ENCODE data around the gene CUL7.
"Not testable (repeated sequence)": the region's sequence is repeated elsewhere in the genome, so short reads cannot be mapped to it uniquely, and the experiment has no call there.

CUL7 gene

DNA sequence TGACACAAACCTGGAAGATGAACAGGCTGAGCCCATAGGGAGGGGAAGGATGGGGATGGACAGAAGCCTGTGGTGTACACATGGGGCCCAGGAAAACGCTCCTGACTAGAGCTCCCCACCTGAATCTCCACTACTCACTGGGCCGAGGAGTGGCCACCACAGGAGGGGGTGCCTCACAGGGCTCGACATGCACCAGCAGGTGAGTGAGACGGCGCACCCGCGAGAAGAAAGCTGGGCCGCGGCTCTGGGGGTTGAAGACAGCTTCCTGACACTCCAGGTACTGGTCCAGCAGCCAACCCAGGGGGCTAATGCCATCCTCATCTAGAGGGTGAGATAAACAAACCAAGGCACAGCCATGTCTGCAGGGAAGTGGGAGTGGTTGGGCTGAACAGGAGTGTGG lies 10.3 kb downstream of the CUL7 start:
- DNase-seq: no peak

DNA sequence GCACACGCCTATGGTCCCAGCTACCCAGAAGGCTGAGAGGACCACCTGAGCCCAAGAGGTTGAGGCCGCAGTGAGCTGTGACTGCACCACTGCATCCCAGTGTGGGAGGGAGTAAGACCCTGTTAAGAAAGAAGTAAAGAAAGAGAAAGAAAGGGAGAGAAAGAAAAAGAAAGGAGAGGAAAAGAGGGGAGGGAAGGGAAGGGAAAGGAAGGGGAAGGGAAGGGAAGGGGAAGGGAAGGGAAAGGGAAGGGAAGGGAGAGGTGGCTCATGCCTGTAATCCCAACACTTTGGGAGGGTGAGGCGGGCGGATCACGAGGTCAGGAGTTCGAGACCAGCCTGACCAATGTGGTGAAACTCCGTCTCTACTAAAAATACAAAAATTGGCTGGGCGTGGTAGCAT lies 12.2 kb downstream of the CUL7 start:
- DNase-seq: not testable (repeated sequence)

DNA sequence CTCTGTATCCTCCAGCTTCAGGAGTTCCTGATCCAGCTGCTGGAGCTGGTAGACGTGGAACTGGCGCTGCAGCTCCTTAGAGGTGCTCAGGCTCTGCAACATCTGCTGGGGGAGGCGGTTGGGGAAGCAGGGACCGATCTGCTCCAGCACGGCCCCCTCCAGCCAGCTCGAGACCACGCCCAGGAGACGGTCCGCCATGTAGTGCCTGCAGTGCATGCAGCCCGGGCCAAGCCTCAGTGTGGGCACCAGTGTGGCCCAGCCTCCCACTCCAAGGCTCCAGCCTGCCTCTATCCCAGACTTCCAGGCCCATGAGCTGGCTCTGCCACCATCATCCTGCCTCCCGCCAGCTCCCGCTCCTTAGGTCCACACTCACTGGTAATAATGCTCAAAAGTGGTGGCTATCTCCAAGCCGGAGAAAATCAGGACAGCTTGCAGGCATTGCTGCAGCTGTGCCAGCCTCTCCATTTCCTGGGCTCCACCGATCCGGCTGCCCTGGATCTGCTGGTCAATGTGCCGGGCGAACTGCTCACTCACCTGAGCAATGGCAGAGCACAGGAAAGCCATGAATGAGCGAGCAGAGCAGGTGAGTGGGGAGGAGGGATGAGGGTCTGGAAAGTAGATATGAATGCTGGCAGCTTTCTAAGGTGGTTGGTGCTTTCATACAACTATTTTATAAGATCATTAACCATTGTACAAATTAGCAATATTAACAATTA lies 13.0 kb downstream of the CUL7 start:
- DNase-seq: no peak

DNA sequence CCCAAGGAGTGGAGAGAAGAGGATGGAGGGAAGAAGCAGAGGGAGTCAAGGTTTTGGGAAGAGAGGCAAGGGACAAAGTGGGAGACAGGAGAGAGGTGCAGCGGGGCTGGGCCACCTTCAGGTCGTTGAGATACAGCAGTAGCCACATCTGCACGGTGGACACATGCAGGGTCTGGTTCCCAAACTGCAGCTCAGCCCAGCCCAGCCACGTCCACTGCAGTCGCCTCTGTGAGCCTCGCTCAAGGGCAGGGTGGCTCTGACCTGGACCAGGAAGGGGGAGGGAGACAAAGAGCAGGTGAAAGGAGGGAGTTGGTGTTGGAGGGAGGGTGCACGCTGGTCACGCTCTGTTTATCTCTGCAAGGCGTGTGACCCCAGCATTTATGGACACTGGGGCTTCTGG lies 14.9 kb downstream of the CUL7 start:
- no peak for DNase-seq

DNA sequence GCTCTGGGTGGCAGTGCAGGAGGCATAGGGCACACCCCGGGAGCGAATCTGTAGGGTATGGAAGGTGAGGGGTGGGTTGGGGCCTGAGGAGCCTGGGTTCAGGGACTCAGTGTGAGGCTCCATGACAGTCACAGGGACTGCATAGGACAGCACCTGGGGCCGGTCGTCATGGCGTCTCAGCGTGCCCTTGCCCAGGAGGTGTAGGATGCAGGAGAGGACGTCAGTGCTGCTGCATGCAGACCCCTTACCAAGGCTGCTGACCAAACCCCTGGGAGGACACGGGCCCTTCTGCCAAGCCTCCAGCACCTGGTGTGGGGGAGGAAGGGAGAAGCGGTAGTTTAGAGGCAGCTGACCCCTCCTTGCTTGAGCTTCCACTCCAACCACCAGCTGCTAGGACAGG lies 15.9 kb downstream of the CUL7 start:
- no peak for DNase-seq

DNA sequence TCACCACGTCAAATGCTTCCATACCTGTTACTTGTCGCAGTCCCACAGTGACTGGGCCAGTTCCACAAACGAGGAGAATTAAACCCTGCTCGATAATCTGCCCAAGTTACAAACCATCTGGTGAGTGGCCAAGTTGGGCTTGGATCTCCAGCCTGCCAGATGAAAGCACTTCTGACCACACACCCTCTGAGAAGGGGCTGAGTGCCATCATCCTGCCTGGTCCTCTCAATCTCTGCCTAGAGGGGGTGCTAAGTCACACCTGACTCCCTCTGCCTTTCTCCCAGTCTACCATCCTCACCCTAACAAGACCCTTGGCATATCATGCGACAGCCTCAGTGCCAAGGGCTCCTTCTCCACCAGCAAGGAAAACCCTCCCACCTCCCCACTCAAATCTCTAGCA lies 16.5 kb downstream of the CUL7 start:
- no peak for DNase-seq

DNA sequence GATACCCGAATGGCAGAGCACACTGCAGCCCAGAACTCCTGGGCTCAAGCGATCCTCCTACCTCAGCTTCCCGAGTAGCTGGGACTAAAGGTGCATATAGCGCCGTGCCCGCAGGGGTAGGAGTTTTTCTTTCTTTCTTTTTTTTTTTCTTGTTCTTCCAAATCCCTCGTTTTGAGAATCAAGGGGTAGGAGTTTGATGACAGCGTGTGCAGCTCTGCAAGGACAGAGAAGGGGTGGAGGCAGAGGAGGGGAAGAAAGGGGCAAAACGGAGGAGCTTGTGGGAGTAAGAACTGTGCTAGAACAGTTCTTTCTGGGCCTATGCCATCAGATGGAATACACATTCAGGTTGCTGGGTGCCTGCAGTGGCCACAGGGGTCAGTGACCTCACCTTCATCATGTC lies 16.9 kb downstream of the CUL7 start:
- no peak for DNase-seq

DNA sequence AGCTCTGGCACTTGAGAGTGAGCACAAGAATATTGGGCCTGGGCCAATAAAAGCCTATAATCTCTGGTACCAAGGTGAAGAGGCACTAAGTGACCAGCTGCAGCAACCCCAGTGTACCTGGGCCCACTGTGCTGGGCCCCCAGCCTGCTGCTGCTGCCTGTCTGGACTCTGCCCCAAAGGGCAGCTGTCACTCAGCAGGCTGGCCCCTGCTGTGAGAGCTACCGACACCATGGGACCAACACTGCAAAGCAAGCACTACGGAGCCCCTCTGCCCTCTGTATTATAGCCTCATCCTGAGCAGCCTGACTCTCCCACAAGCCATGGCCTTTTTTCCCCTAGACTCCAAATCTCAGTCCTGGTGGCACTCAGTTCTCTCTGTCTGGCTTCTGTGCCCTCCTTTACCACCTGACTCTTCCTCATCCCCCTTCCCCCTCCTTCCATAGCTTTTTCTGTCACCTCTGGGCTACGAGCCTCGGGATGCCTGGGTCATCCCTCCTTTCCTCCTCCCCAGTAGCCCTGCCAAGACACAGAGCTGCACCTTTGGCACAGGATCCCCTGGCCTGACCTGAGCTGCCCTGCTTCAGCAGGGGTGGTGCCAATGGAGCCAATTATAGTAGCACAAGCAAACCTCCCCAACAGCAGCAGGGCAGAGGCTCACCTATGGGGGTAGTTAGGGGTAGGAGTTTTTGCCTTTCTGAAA lies 18.0 kb downstream of the CUL7 start:
- DNase-seq: no peak

DNA sequence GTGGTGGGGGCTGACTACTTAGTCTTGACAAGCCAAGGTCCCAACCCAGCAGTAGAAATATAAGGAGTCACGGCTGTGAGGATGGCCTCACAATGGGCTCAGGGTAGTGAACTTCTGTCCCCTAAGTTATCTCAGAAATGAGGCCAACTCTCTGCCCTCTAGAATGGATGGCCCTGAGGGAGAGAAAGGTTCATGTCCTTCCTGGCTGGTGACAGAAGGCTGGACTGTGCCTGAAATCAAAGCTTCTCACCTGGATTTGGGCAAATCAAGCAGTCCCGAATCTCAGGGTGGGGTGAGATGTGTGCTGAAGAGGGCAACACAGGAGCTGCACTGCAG lies 19.5 kb downstream of the CUL7 start:
- DNase-seq: no peak

DNA sequence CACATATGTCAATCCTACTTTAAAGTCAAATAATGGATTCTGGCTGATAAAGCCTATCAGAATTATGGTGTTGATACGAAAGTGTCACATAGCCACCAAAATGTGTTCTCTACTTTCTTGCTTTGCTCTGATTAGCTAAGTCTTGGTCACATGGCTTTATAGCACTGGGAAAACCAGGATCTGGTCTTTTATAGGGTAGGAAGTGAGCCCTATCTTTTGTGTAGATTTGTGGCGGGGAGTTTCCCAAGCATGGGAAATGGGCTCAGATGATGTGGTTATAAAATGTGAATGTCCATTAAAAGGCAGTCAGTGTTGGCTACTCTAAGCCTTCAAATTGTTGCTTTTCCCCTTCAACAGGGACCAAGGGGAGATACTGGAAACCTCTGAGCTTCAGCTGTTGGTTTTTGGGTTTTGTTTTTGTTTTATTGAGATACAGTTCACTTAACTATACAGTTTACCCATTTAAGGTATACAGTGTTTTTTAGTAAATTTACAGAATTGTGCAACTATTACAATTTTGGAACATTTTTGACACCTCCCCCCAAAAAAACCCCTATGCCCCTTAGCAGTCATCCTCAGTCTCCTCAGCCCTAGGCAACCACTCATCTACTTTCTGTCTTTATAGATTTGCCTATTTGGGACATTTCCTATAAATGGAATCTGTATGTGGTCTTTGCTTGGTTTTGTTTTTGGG lies 20.0 kb downstream of the CUL7 start:
- no peak for DNase-seq

DNA sequence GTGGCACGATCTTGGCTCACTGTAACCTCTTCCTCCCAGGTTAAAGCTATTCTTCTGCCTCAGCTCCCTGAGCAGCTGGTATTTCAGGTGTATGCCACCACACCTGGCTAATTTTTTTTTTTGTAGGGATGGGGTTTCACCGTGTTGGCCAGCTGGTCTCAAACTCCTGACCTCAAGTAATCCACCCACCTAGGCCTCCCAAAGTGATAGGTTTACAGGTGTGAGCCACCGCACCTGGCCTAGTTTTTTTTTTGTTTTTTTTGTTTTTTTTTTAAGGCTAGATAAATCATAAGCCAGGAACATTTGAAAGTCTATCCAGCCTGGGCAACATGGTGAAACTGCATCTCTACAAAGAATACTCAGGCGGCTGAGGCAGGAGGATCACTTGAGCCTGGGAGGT lies 21.3 kb downstream of the CUL7 start:
- DNase-seq: no peak

DNA sequence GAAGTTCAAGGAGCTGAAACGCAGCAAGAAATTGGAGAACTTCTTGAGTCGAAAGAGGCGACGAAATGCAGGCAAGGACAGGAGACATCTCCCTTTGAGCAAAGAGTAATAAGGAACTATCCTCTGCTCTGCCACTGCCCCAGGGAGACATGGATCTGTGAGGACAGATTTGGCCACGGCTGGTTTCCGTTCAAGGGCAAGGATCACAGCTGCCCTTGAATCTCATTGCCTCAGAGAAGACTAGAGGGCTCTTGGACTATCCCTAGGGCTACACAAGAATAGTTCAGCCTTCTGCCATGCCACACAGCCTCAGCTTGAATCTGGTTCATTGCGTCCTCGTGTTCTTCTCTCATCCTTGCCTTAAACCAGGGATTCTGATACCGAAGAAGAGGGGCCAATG lies 24.5 kb downstream of the CUL7 start:
- DNase-seq: no peak

DNA sequence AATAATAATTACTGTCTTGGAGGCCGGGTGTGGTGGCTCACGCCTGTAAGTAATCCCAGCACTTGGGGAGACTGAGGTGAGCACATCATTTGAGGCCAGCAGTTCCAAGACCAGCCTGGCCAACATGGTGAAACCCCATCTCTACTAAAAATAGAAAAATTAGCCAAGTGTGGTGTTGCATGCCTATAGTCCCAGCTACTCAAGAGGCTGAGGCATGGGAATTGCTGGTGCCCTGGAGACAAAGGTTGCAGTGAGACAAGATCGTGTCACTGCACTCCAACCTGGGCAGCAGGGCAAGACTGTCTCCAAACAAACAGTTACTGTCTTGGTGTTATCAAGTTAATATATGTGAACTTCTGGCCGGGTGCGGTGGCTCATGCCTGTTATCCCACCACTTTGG lies 27.3 kb downstream of the CUL7 start:
- DNase-seq: no peak

DNA sequence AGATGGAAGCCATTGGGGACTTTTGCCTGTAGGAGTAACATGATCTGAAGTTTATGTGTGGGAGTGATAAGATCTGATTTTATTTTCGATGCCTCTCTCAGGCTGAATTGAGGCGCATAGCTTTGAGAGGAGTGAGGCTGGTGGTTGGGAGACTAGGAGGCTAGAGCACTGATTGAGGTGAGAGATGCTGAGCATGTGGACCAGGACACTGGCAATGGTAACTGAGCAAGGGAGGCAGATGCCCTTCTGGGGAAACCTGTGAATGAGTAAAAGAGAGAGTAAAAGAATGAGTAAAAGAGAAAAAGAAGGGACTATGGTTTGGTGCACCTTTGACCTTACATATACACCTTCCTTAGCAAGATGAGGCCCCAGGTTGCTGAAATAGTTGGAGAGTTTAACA lies 29.2 kb downstream of the CUL7 start:
- no peak for DNase-seq

DNA sequence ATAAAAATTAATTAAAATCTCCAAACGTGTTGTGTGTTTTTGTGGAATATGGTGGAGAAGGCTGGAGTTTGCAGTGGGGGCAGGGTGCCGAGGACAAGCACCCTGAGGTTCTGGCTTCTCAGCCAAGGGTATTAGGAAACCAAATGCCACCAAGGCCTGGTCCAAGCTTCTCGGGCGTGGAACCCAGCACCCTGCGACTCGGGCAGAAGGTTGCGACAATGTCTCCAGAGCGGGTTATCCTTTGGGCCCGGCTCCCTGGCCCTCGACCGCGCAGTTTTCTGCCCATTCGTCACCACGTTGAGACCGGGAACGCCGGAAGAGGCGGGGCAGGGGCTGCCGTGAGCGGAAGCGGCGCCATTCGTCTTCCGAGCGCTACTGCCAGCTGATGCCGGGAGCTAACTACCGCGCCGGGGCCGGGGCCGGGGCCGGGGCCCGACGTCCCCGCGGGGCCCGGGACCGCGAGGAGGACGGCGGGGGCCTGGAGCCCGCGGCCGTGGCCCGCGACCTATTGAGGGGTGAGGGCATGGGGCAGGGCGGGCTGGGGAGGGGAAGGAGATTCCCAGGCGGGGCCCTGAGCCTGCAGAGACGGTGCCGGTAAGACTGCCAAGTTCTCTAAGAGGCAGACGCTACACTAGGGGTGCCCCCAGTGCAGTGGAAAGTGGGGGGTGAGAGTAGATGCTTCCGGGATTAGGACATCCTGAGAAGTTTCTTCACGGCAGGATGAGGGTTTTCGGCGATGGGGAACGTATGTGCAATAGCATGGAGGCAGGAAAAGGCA lies 32.2 kb downstream of the CUL7 start, which contains the start of gene RRP36:
RRP36 (plus strand) TSS at position 354 of the 778 bp plus-strand sequence; CDS start at position 386, 32 bp downstream.
- DNase-seq: peak; percentile 71

DNA sequence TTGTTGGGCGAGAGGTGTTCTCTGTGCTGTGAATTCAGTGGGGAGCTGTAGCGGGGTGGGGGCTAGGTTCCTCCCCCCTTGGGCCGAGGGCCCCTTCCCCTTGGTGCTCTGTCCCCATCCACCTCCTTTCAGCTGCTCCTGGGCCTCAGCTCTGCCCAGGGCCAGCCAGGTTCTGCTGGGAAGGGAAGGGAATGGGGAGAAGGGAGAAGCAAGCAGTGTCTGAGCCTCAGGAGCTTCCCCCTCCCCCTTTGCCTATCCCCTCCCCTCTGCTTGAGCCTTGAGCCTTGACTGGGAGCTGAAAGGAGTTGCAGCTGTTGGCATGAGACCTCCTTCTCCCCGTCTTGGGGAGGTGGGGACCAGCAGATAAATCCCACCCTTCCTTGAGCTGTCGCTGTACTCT lies 32.8 kb downstream of the CUL7 start:
- no peak for DNase-seq

DNA sequence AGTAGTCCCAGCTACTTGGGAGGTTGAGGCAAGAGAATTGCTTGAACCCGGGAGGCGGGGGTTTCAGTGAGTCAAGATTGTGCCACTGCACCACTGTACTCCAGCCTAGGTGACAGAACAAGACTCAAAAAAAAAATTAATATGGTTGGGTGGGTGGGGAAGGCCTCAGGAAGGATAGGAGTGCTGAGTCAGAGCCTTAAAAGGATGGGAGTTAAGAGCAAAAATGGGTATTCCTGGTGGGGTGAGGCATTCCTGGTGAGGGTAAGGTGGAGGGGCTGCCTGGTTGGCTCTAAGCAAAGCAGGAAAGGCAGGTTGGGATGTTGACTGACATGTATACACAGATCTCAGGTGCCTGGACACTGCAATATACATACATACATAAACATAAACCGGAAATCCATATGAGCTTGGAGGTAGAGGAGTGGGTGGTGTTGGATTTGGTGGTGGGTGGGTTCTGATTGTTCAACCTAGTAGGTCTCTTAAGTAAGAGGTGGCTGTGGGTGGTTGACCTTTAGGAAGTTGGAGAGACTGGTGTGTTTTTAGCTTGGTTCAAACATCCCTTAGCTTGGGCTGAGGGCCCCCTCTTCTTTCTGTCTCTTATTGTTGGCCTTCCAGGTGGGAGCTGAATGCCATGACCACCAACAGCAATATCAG lies 33.5 kb downstream of the CUL7 start:
- no peak for DNase-seq

DNA sequence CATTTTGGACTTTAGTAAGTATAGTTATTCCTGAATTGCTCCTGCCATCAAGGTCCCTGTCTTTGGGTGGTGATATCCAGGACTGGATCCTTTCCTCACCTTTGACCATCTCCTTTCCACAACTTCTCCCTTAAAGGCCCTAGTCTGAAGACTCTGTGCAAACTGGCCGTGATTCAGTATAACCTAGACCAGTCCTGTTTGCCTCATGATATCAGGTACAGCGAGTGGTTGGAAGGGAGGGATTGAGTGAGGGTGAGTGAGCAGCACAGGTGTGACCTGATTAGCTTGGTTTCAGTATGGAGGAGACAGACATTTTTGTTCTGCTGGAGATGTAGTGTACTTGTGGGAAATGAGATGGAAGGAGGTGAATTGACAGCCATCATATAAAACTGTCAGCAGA lies 34.5 kb downstream of the CUL7 start:
- DNase-seq: no peak

DNA sequence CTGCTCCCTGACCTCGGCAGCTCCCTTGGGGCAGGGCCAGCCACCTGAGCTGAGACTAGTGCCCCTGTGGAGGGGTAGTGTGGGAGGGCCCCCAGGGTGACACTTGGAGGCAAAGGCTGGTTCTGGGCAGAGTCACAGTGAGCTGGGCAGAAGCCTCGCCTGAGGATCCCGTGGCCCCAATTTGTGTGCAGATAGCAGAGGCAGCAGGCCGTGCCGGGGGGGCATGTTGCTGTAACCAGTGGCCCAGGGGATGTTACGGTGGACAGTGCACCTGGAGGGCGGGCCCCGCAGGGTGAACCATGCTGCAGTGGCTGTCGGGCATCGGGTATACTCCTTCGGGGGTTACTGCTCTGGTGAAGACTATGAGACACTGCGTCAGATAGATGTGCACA lies 36.7 kb downstream of the CUL7 start:
- DNase-seq: no peak

DNA sequence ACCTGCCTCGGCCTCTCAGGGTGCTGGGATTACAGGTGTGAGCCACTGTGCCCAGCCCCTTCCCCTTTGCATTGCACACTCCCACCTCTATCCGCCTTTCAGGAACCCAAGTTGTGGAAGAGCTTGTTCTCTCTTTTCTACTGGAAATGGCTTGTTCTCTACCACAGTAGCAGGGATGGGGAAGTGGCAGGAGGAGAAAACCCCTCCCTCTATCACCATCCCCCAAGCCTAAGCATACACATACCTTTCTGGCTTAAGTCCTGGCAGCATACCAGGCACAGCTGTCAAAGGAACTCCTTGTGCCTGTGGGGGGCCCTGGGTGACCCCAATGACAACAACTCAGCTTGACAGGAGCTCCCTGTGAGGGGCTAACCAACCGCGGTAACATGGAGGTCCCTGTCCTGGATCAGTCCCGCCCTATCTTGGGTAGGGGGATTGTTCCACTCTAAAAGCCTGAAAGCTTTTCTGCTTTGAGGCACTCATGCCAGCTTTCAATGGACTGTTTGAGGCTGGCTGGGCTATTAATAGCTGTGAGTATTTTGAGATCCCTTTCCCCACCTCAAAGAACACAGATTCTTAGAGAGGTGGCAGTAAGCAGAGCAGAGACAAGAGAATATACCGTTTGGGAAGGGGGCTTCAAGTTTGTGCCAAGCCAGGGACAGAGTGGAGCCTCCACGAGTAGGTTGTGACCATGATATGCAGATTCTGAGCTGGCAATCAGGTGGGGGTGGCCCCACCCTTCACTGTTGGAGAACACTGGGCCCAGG lies 37.3 kb downstream of the CUL7 start:
- DNase-seq: no peak

DNA sequence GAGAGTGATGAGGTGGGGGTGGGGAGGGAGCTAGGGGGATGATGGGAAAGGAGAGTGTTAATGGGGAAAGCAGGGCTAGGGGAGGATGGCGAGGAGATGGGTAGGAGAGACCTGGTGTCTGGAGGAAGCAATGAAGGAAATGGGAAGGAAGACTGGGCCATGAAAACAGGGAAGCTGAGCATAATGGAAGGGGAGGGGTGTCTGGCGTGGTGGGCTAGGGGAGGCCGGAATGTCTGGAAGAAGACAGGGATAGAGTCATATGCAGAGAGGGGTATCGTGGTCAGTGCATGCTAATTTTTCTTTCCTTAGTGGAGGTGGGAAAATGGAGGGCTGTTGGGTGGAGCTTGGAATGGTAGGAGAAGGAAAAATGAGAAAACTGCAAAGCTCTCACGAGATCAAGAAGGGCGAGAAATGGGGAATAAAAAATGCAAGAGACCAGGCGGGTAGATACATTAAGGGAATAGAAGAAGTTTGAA lies 39.2 kb downstream of the CUL7 start:
- DNase-seq: no peak

DNA sequence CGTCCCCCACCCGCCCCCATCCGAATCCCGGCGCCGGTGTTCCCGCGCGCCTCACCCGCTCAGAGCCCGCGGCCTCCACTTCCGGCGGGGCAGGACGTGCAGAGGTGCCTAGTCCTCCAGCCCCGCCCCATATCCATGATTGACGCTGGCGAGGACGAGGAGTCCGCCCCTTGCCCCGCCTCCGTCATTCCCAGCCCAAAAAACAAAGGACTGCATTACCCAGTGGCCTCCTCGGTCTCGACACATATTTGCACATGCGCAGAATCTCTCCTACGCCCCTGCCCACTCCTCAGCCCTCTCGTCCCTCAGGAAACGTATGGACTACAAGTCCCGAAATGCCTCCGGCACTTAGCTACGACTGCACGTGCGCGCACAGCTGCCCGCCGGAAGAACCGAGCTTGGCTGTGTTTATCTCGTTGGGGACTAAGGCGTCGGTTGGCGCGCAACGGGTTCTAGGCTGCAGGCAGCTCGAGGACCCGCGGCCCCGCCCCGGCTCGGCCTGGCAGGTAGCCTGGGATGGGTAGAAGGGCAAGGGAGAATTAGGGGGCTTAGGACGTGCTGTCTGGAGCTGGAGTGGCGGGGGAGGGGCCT lies 39.7 kb downstream of the CUL7 start, which contains the start of the genes KLHDC3 and MEA1:
KLHDC3 (plus strand) TSS at position 407 of the 591 bp plus-strand sequence. CDS start 2,944 bp downstream, outside the sequence.
MEA1 (minus strand) TSS at position 104 of the 591 bp plus-strand sequence. CDS start 133 bp downstream, outside the sequence.
- peak; percentile 100 for DNase-seq

Measured in MV-4-11 (cell line).